Bone marrow (tissue), 2 donors: Measurements from ENCODE around the gene ASCC2.
A peak's percentile ranks its signal among the peaks of the same experiment; 100 is the strongest.

Source experiments
- DNase-seq, 2 donors: peaks; one replicate each; lab custom pipeline; 2025; lab: John Stamatoyannopoulos, UW

Gene ASCC2

GRCh38 chr22:29816980-29817379 is 21.1 kb downstream of the ASCC2 start:
- no peak for DNase-seq

GRCh38 chr22:29816539-29816938 is 21.5 kb downstream of the ASCC2 start:
- no peak for DNase-seq

GRCh38 chr22:29816128-29816527 is 21.9 kb downstream of the ASCC2 start:
- no peak for DNase-seq

GRCh38 chr22:29815580-29815979 is 22.5 kb downstream of the ASCC2 start:
- DNase-seq = no peak

- DNase-seq = no peak
These were observed 24.1 kb downstream of the ASCC2 start for GRCh38 chr22:29814003-29814402.

- DNase-seq = no peak
These were observed 24.5 kb downstream of the ASCC2 start for GRCh38 chr22:29813563-29813962.

GRCh38 chr22:29813126-29813525 is 24.9 kb downstream of the ASCC2 start:
- no peak for DNase-seq

GRCh38 chr22:29811377-29811776 is 26.7 kb downstream of the ASCC2 start:
- no peak for DNase-seq

- DNase-seq = no peak
These were observed 27.9 kb downstream of the ASCC2 start for GRCh38 chr22:29810216-29810615.

GRCh38 chr22:29806196-29806595 is 31.9 kb downstream of the ASCC2 start:
- no peak for DNase-seq

- DNase-seq = no peak
These were observed 33.1 kb downstream of the ASCC2 start for GRCh38 chr22:29804985-29805384.

GRCh38 chr22:29803190-29803589 is 34.9 kb downstream of the ASCC2 start:
- no peak for DNase-seq

- DNase-seq = no peak
These were observed 36.3 kb downstream of the ASCC2 start for GRCh38 chr22:29801796-29802195.

- DNase-seq = no peak
These were observed 36.9 kb downstream of the ASCC2 start for GRCh38 chr22:29801153-29801552.

- DNase-seq = peak; percentile 11 to 27
These were observed 38.8 kb downstream of the ASCC2 start for GRCh38 chr22:29799217-29799680.

- no peak for DNase-seq
These were observed 39.3 kb downstream of the ASCC2 start for GRCh38 chr22:29798801-29799200.

- DNase-seq = no peak
These were observed 39.8 kb downstream of the ASCC2 start for GRCh38 chr22:29798318-29798717.

GRCh38 chr22:29797351-29797750 is 40.7 kb downstream of the ASCC2 start:
- DNase-seq = no peak

GRCh38 chr22:29795663-29796062 is 42.4 kb downstream of the ASCC2 start:
- no peak for DNase-seq

- DNase-seq = no peak
These were observed 44.7 kb downstream of the ASCC2 start for GRCh38 chr22:29793396-29793795.

GRCh38 chr22:29790061-29790460 is 48.0 kb downstream of the ASCC2 start:
- no peak for DNase-seq

GRCh38 chr22:29788339-29789279 is 49.5 kb downstream of the ASCC2 start:
- no peak for DNase-seq

GRCh38 chr22:29787371-29787980 is 50.6 kb downstream of the ASCC2 start:
- no peak for DNase-seq
